Endothelial cell of umbilical vein (primary cell): ENCODE data around the gene VPS45. TPM values are rescaled to one million over a fixed set of nuclear protein-coding genes. Genes with fewer than 3 reads are reported as not detected.
A peak's percentile ranks its signal among the peaks of the same experiment; 100 is the strongest.

Source experiments
- BruUV-seq: library from RNA; stranded (reverse); fragments of 400-500 nt; replicated peaks from 2 replicates; lab custom pipeline; 2021; lab: Mats Ljungman, UMichigan
- CTCF ChIA-PET: fragments of 300-600, 350-600 bp; sonication (Branson Sonifier 250); formaldehyde crosslinking; loops from one replicate; lab custom pipeline; 2021; ENCODE audit warnings: antibody characterized with exemption, inconsistent platforms; lab: Charles Lee
- POLR2A ChIA-PET: fragments of 300-600, 350-600 bp; sonication (Branson Sonifier 250); formaldehyde crosslinking; loops from one replicate; lab custom pipeline; 2021; ENCODE audit warnings: antibody characterized with exemption, inconsistent platforms; lab: Charles Lee
- DNase-seq: peaks from one replicate; pipeline ENCODE4 v3.0.0-alpha.2; 2011; ENCODE audit warnings: low read depth, low spot score
- FAIRE-seq: peaks from 2 replicates; lab custom pipeline; 2011; peaks lifted over from hg19 to GRCh38; lab: Jason Lieb, UNC
- H2AFZ ChIP-seq: 2 replicates; pipeline ENCODE4 v1.6.0; 2012; ENCODE audit warnings: low read depth, low read length, control low read depth, inconsistent platforms
- H3K27ac ChIP-seq: 2 replicates; pipeline ENCODE4 v1.5.1; 2011; ENCODE audit warnings: low read depth, mild to moderate bottlenecking, control low read depth, low read length, moderate library complexity; ENCODE audit not compliant: insufficient read depth
- H3K27me3 ChIP-seq, 2 experiments: 2 replicates each; pipeline versions ENCODE4 v1.6.0 to v1.6.1; 2011; ENCODE audit warnings: low read length in 2 of 2, mixed read lengths in 1 of 2; ENCODE audit not compliant: control insufficient read depth in 2 of 2, insufficient read depth in 2 of 2
- H3K36me3 ChIP-seq, 2 experiments: 2 replicates in 1 of 2; 3 replicates in 1 of 2; pipeline ENCODE4 v1.5.1; 2011; ENCODE audit warnings: low read length in 2 of 2, mild to moderate bottlenecking in 1 of 2, moderate library complexity in 1 of 2; ENCODE audit not compliant: control insufficient read depth in 2 of 2, insufficient read depth in 2 of 2; ENCODE audit errors: extremely low read depth in 1 of 2
- H3K4me1 ChIP-seq: 3 replicates; pipeline ENCODE4 v1.5.1; 2011; ENCODE audit warnings: mild to moderate bottlenecking, low read length; ENCODE audit not compliant: control insufficient read depth, insufficient read depth; ENCODE audit errors: extremely low read depth
- H3K4me2 ChIP-seq: 2 replicates; pipeline ENCODE4 v1.6.1; 2011; ENCODE audit warnings: low read length, control low read depth, mixed read lengths; ENCODE audit not compliant: insufficient read depth
- H3K4me3 ChIP-seq, 3 experiments: fragments of 200-600 bp in 1 of 3; sonication (generic), shearing (Covaris generic) in 1 of 3; replicated peaks in 1 of 3; 2 replicates each; pipeline ENCODE4 v1.5.1; 2011 to 2016; ENCODE audit warnings: control low read depth in 3 of 3, low read length in 3 of 3, mild to moderate bottlenecking in 2 of 3, inconsistent platforms in 1 of 3, low read depth in 1 of 3, moderate library complexity in 1 of 3; ENCODE audit not compliant: insufficient read depth in 1 of 3
- H3K79me2 ChIP-seq: 2 replicates; pipeline ENCODE4 v1.6.0; 2012; ENCODE audit warnings: low read length, inconsistent platforms; ENCODE audit not compliant: control insufficient read depth, insufficient read depth
- H3K9ac ChIP-seq: replicated peaks from 2 replicates; pipeline ENCODE3; 2011; ENCODE audit warnings: low read length, control low read depth; ENCODE audit not compliant: insufficient read depth; ENCODE audit errors: extremely low read depth
- H3K9me1 ChIP-seq: replicated peaks from 3 replicates; pipeline ENCODE4 v1.6.0; 2011; ENCODE audit warnings: mild to moderate bottlenecking, low read length; ENCODE audit not compliant: control insufficient read depth, insufficient read depth; ENCODE audit errors: extremely low read depth
- H3K9me3 ChIP-seq: replicated peaks from 2 replicates; pipeline ENCODE4 v1.5.1; 2012; ENCODE audit warnings: low read length, inconsistent platforms; ENCODE audit not compliant: control insufficient read depth, insufficient read depth
- H4K20me1 ChIP-seq: replicated peaks from 2 replicates; pipeline ENCODE3; 2011; ENCODE audit warnings: mild to moderate bottlenecking, low read length; ENCODE audit not compliant: control insufficient read depth, insufficient read depth; ENCODE audit errors: extremely low read depth
- EZH2 ChIP-seq: IDR thresholded peaks from 2 replicates; pipeline ENCODE4 v1.6.1; 2012; ENCODE audit warnings: borderline replicate concordance, low read depth, mild to moderate bottlenecking, moderate library complexity, low read length, inconsistent platforms; ENCODE audit not compliant: severe bottlenecking
- POLR2A ChIP-seq: IDR thresholded peaks from 2 replicates; pipeline ENCODE4 v1.6.1; 2012; ENCODE audit warnings: low read depth, mild to moderate bottlenecking, control low read depth, low read length
- POLR2AphosphoS5 ChIP-seq: IDR thresholded peaks from 2 replicates; pipeline ENCODE4 v1.6.1; 2012; ENCODE audit warnings: low read depth, mild to moderate bottlenecking, control low read depth, low read length, moderate library complexity; ENCODE audit not compliant: insufficient read depth
- dilution Hi-C: fragments of 300-500 bp; cut with MboI; formaldehyde crosslinking; loops from one replicate; pipeline ENCODE4 v1.15.0; 2019; ENCODE audit warnings: low sequenced_read_pairs; ENCODE audit not compliant: extremely low pct_ligation_motif_present
- intact Hi-C: fragments of 100-400 bp; cut with micrococcal nuclease; formaldehyde crosslinking; loops from one replicate; pipeline ENCODE4 v1.10.0; 2022
- polyA plus RNA-seq, 4 experiments: library from polyadenylated mRNA; depleted of rRNA in 3 of 4; stranded (reverse) in 3 of 4; unstranded in 1 of 4; fragments of >200 nt; gene quantifications; 2 replicates each; pipeline versions ENCODE4 v1.2.1 to v1.2.3, GENCODE V29; 2011 to 2012; ENCODE audit warnings: missing spikeins in 1 of 4
- total RNA-seq: library from RNA; stranded (reverse); gene quantifications from 2 replicates; pipeline ENCODE4 v1.2.3, GENCODE V29; 2021

VPS45 gene
- total and polyA plus RNA-seq, 2 donors (not counting 3 experiments of a cell fraction or from before 2014, with no cell fraction given), result 24.8 to 43.7 TPM

DNA sequence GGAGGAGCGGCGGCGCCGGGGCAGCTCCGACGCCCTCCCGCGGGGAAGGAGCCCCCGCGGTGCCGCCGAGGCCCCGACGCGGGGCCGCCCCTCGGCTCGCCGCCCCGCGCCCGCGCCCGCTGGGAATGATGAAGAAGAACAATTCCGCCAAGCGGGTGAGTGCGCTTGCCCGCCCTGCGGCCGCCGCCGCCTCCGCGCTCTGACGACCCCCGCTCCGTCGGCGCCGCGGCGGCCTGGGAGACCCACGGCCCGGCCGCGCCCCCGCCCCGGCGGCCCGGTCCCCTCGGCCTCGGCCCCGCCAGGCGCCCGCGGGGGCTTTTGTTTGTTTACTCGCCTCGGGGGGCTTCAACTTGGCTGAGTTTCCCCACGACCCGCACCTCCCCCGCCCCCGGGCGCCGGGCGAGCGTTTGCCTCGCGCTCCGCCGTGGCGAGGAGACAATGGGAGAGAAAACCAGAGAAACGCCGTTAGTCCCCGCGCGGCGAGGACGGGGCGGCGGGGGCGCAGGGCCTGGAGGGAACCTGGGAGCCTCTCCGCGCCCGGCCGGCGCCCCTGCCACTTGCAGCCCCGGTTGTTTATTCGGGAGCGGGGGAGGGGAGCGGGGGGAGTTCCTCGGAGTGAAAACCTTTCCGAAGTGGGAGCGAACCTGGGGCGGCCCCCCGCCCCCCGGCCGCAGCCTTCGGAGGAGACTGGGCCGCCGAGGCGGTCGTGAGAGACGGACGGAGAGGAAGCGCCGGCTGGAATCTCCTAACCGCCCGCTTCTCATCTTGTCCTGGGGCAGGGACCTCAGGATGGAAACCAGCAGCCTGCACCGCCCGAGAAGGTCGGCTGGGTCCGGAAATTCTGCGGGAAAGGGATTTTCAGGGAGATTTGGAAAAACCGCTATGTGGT, 82.8 kb downstream of the VPS45 start:
- no peaks in the 10 kb centered on the region for H4K20me1 ChIP-seq
- no peak overlapping the region for H2AFZ ChIP-seq
- POLR2A ChIA-PET, result interaction anchor here (1.3 kb wide), 2 partner anchors 8 to 12 kb away, joined by 7 to 11 read pairs; no protein-coding TSS in a partner anchor
- H3K9ac ChIP-seq, result peak overlapping the region; percentile 92
- peaks cover 13% of the 10 kb centered on the region in 2 experiments for H3K36me3 ChIP-seq
- BruUV-seq, result no TSS peak
- DNase-seq (no peak), FAIRE-seq (peak; percentile 58)
- no peaks in the 10 kb centered on the region for H3K9me3 ChIP-seq
- TF ChIP-seq POLR2A (peak; percentile 4), EZH2 (no peak)
- H3K4me3 ChIP-seq, result peak overlapping the region; percentile 89 to 96 (median 95)
- no peaks in the 10 kb centered on the region for H3K9me1 ChIP-seq
- peak overlapping the region; percentile 79 for H3K27ac ChIP-seq
- H3K4me2 ChIP-seq, result peak overlapping the region; percentile 90
- peaks cover 36% of the 10 kb centered on the region for H3K4me1 ChIP-seq
- H3K79me2 ChIP-seq, result peaks cover 22% of the 10 kb centered on the region
- CTCF ChIA-PET, result interaction anchor here (0.7 to 5.5 kb wide), 9 partner anchors 8 to 77 kb away, joined by 3 to 34 read pairs (median 7); no protein-coding TSS in a partner anchor
- intact Hi-C loops, result loop anchor here (1.0 to 5.0 kb wide), 3 partner anchors 8 to 38 kb away; no protein-coding TSS in a partner anchor
- dilution Hi-C loops, result no loop called here
- H3K27me3 ChIP-seq, result no peaks in the 10 kb centered on the region

DNA sequence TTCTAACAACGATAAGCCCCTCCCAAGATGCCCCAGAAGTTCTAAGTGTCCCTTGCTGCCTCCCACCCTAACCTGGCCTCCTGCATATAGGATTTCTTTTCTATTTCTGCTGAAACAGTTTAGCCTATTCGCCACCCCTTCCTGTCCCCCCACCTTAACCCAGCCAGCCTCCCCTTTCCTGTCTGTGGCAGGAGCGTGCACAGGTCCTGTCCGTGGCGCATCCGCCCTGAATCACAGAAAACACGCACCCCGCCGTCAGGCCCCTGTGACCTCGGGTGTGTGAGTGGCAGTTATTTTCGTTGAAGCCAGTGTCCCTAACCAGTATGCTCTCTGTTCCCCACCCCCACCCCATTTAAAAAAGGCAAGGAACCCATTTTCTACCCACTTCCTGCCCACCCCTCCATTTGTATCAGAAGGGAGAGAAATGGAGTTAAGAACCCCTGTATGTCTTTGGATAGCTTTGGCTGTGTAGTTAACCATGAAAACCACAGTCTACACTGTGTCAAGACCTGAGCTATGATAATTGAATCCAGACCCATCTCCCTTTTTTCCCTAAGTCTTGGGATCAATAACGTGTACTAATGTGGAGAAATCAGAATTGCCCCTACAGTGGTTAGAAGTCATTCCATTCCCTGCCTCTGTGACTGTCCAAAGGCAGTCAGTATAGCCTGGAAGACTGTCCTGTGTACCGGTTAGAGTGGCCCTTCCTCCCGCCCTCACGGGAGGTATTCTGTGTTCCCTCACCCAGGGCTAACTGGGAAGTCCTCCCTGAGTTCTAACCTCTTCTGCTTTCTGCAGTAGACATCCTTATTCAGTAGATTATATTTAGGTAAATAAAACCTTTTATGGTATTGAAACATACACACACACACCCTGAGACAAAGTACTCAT, 84.0 kb downstream of the VPS45 start:
- dilution Hi-C loops, result no loop called here
- FAIRE-seq, result peak; percentile 73
- Histone ChIP-seq H3K4me2 (peak overlapping the region; percentile 90), H3K9me3 (no peaks in the 10 kb centered on the region), H3K9ac (peak overlapping the region; percentile 92), H3K9me1 (no peaks in the 10 kb centered on the region), H3K4me1 (peaks cover 36% of the 10 kb centered on the region), H3K27ac (peak overlapping the region; percentile 79), H2AFZ (no peak overlapping the region), H3K4me3 (peak overlapping the region; percentile 89 to 96 (median 95)), H3K79me2 (peaks cover 22% of the 10 kb centered on the region), H4K20me1 (no peaks in the 10 kb centered on the region), H3K36me3 (peaks cover 21 to 23% of the 10 kb centered on the region in 2 experiments), H3K27me3 (no peaks in the 10 kb centered on the region)
- CTCF ChIA-PET, result interaction anchor here (0.7 to 5.5 kb wide), 9 partner anchors 10 to 79 kb away, joined by 3 to 34 read pairs (median 8); no protein-coding TSS in a partner anchor
- TF ChIP-seq POLR2AphosphoS5 (peak; percentile 11), EZH2 (no peak)
- POLR2A ChIA-PET, result interaction anchor here (0.6 to 1.0 kb wide), 3 partner anchors 10 to 12 kb away, joined by 3 to 5 read pairs (median 4); no protein-coding TSS in a partner anchor
- DNase-seq, result no peak
- TSS peak; percentile 20 for BruUV-seq
- intact Hi-C loops, result loop anchor here (1.0 to 5.0 kb wide), 3 partner anchors 8 to 39 kb away; no protein-coding TSS in a partner anchor
